Measurements from ENCODE around the gene TNF.
"Not testable (repeated sequence)": the region's sequence is repeated elsewhere in the genome, so short reads cannot be mapped to it uniquely, and the experiment has no call there.

TNF gene

DNA sequence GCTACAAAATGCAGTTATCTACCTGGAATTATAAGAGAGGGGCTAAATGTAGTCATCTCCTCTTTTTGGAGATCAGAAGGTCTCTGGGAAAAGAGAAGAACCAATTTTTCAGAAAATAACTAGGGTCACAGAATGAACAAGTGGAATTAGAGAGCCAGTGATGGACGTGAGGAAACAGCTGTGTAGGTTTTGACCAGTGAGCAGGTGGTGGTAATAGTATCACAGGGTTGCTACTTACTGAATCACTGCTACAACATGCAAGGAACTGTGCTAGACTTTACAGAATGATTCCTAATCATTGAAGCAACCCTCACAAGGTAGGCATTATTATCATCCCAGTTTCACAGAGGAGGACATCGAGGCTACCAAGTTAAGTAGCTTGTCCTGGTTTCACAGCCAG is 30.7 kb upstream of the TNF start:
- no peak for DNase-seq (ENCODE audit: low read depth in 2 of 2)

DNA sequence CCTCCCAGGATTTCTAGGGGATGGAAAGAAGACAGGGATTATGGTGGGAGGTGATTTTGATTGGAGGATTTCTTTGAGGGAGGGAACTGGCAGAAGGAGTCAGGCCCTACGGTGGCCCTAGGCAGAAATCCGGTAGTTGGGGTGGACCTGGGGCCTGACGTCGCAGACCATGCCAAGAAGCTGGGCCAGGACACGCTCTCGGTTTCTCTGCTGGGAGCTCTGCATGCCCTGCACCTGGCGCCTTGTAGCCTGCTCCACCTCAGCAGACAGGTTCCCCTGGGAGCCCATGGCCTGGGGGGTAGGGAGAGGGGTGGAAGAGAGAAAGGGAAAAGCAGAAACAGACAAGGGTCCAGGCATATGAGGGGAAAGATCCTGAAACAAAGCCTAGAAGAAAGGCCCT is 30.1 kb upstream of the TNF start:
- no peak for DNase-seq (ENCODE audit: low read depth in 2 of 2)

DNA sequence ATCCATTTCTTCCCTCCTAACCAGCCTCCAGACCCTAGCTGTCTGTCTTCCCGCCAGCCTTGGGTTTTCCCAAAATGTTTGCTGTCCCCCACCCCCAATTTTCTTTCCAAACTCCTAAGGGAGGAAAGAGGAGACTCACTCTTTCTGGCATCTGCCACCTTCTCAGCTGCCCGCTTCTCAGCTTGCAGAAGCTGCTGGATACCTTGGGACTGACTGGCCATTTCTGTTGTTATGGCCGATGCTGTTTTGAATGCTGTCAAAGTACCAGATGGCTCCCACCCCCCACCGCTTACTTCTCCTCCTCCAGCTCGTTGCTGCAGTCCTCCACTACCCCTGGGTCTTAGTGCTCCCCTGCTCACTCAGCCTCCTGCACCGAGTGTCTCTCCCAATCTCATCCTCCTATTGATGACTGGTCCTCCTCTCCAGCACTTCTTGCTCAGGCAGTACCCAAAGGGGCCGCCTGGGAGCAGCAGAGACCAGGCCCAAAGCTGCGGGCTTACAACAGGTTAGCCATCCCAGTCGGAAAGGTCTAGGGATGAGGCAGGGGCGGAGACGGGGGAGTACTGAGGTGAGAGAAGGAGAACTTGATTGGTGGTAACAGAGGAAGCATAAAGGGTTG is 28.9 kb upstream of the TNF start, which contains the start of gene ATP6V1G2:
Gene ATP6V1G2 (minus strand): TSS at position 270 of the 619 bp plus-strand sequence. CDS start 49 bp downstream, at position 221.
- peak; percentile 83 to 88 for DNase-seq (ENCODE audit: low read depth in 2 of 2)

DNA sequence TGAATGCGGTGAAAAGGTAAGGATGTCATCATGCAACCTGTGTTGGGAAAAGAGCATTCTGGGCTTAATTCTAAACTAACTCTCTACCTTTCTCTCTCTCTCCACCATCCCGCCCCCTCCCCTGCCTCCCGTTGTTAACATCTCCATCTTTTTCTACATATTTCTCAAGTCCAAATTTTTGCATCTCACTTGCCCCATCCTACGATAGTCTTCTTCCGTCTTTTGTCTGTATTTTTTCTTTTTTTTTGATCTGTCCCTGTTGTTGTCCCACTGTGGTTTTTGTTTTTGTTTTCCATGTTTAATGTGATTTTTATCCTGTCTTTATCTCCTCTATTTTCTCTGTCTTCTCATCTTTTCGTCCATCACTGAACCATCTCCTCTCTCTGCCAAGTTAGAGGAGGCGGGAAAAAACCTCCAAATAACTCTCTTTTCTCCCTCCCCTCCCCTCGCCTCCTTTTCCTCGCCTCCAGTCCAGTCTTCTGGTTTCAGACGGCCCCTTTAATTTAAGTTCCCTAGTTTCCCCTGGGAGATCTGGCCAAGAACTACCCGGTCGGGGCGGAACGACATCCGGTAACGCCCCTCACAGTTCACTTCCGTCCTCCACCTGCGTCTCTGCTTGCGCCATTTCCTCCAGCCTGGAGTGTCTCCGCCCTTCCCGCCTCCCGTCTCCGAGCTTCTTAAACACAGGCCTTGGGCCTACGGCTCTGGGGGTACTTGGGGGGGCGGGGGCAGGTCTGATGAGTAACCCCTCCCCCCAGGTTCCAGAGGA is 28.2 kb upstream of the TNF start, which contains the start of gene NFKBIL1:
Gene NFKBIL1 (plus strand): TSS at position 651 of the 769 bp plus-strand sequence. CDS start 87 bp downstream, at position 738.
- DNase-seq (ENCODE audit: low read depth in 2 of 2): peak; percentile 89 to 90

DNA sequence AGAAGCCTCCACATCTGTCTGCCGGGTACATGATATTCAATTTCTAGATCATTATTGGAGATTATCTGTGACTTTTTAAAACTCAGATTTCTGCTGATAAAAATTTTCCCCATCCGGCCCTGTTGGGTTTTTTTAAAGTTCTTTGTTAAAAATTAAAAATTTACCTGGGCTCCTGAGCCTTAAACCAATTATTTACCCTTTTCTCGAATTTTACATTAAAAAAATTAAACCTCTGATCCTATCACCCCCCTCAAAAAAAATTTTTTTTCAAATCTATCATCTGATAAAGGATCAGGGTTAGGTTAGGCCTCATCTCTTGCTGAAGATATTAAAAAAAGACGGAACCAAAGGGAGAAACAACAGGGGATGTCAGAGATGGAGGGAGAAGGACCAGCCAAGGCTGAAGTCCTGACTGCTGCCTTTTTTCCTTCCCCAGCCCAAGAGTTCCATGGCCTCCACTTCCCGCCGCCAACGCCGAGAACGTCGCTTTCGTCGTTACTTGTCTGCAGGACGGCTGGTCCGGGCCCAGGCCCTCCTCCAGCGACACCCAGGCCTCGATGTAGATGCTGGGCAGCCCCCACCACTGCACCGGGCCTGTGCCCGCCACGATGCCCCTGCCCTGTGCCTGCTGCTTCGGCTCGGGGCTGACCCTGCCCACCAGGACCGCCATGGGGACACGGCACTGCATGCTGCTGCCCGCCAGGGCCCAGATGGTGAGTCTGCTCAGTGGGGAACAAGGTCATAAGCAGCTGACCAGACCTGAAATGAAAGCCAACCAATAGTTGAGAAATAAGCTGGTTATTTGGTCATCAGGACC is 27.4 kb upstream of the TNF start:
- no peak for DNase-seq (ENCODE audit: low read depth in 2 of 2)

DNA sequence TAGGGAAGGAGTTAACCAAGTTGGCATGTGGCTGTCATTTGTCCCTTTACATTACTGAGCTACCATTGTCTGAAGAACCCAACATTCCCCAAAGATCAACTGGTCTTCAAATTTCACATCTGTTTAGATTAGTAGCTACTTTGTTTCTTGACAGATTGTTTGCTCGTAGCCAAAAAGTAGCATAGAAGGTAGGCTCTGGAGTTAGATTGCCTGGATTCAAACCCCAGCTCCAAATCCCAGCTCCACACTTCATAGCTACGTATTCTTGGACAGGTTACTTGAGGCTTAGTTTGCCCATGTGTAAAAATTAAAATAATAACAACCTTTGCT is 26.9 kb upstream of the TNF start:
- no peak for DNase-seq (ENCODE audit: low read depth in 2 of 2)

DNA sequence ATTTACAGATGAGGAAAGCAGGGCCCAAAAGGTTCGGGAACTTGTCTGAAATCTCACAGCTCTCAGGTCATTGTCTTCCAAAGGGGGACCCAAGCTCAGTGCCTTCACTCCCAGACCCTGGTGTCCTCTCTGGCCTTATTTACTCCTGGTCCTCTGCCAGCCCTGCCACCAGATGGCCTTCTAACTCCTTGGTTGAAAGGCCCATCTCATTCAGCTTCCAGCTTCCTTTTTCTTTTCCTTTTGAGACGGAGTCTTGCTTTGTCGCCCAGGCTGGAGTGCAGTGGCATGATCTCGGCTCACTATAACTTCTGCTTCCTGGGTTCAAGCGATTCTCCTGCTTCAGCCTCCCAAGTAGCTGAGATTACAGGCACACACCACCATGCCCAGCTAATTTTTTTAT is 24.0 kb upstream of the TNF start:
- not testable (repeated sequence) for DNase-seq (ENCODE audit: low read depth in 2 of 2)

DNA sequence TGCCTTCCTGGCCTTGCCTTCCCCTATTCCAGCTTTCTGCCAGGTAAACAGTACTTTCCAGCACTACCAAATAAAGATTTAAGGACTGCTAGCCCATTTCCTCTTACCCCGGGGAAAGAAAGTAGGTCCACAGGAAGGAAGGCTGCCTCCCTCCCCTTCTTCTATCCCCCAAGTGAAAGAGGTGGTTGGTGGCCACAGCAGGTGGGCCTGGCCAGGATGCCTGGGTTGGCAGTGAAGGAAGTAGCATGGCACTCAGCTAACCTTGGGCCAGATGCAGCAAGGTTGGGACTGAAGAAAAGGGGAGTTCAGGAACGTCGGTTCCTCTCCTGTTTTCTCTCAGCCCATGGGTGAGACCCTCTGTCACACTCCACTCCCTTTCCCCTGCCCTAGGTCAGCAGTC is 19.1 kb upstream of the TNF start:
- no peak for DNase-seq (ENCODE audit: low read depth in 2 of 2)

DNA sequence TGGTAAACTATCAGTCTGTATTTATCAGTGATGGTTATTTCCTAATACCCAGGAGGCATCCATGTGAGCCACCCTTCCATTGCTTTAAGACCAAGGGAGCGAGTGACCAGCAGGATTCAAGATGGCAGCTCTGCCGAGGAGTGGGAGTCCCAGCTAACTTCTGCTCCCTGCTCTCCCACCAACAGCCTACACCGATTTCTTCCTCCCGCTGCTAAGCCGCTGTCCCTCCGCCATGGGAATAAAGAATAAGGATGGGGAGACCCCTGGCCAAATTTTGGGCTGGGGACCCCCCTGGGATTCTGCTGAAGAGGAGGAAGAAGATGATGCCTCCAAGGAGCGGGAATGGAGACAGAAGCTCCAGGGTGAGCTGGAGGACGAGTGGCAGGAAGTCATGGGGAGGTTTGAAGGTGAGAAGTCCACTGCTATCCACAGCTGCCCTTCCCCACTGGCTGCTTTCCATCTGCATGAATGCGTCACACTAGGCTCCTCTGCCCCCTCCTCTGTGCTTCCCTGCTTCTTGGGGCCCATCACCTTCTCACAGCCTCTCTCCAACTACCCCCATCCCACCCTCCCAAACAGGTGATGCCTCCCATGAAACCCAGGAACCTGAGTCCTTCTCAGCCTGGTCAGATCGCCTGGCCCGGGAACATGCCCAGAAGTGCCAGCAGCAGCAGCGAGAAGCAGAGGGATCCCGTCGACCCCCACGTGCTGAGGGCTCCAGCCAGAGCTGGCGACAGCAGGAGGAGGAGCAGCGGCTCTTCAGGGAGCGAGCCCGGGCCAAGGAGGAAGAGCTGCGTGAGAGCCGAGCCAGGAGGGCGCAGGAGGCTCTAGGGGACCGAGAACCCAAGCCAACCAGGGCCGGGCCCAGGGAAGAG is 17.7 kb upstream of the TNF start:
- DNase-seq (ENCODE audit: low read depth in 2 of 2): no peak

DNA sequence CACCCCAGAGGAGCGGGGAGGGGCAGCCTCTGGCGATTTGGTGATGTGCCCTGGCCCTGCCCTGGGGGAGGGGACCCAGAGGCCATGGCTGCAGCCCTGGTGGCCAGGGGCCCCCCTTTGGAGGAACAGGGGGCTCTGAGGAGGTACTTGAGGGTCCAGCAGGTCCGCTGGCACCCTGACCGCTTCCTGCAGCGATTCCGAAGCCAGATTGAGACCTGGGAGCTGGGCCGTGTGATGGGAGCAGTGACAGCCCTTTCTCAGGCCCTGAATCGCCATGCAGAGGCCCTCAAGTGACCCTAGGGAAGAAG is 17.1 kb upstream of the TNF start:
- DNase-seq (ENCODE audit: low read depth in 2 of 2): no peak

DNA sequence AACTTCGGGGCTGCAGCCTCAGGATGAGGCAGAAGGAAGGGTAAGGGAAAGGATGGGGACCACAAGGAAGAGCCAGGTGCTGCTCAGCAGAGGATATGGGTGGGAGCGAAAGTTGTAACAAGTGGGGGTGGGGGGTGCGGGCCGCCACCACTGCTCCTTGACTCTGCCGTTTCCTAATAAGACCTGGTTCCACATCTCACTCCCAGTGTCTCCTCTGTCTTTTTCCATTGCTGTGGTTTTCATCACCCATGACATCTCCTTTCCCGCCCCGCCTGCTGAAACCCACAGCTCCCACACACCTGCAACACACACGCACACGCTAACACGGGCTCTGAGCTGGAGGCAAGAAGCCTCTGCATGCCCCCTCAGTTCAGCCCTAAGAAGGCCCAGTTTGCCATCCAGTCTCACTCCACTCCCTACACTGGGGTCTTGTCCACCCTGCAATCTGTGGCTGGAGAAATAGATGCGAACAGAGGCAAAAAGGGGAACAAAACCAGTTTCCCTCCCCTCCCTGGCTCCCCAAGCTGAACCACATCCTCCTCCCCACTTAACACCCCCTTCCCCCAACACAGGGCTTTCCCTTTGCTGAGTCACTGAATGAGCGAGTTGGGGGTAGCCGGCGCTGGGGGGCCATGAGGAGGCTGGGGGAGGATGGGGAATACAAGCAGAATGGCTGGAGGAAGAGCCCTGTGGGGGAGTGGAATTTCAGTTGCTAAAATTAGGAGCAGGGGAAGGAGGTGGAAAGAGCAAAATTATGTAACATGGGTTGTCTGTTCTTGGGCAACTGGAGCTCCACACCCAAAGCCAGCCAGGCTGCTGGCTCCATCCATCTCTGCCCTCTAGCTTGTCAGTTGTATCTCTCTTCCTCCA is 16.5 kb upstream of the TNF start:
- DNase-seq (ENCODE audit: low read depth in 2 of 2): peak in 1 of 2 donors; percentile 61

DNA sequence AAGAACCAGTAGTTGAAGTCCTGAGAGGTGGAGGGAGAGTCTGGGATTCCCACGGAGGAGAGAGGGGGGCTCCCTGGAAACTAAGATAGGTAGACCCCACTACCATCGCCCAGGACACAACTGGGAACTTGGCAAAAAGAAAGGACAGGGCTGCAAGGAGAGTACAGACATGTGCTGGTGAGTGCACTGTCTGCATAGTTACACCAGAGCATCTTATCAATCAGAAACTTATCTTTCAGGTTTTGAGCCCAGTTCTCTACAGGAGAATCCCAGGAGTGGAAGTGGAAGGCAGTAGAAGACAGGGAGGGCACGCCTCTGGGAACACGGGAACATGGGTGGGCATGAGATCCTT is 15.8 kb upstream of the TNF start:
- no peak for DNase-seq (ENCODE audit: low read depth in 2 of 2)

DNA sequence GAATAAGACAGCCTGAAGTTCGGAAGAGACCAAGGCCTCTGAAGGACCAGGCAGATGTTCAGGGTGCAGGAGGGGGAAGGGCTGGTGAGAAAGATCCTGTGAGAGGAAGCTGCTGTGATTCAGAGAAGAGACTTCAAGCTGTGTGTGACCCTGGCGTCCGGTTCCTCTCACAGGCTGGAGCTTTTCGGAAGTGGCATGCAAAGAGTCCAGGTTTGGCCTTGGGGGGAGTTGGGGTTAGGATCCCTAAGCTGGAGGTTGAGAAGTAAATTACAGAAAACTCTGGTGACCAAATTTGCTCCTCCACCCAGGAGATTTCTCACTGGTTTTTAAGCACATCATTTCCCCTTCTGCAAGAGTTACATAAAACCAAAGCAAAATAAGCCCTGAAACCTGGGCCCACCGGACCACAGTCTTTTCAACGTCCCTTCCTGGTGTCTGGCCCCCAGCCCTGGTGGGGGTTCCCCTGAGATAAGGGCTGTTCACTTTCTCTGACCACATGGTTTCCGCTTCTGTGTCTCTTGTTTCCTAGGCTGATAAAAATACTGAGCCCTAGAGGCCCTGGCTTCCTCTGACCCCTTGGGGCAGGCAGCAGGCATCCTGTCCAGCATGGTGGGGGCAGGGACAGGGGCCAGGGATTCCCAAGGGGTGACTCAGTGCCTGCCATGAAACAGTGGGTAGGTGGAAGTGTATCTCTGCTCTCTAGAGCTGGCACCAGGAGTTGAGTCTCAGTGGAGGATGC is 15.2 kb upstream of the TNF start:
- peak in 1 of 2 donors; percentile 38 for DNase-seq (ENCODE audit: low read depth in 2 of 2)

DNA sequence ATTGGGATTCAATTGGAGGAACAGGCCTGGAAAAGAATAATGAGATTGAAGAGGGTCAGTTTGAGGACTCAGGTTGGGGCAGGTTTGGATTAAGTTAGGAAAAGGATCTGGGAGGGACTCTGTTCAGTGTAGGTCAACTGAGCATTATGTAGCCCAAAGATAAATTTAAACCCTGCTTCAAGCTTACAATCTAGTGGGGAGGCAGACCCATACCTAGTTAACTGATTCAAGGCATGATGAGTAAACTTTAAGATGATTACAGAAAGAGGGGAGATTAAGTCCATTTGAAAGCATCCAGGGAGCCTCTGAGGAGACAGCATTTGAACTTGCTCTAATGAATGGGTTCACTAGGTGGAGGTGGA is 14.7 kb upstream of the TNF start:
- DNase-seq (ENCODE audit: low read depth in 2 of 2): no peak

DNA sequence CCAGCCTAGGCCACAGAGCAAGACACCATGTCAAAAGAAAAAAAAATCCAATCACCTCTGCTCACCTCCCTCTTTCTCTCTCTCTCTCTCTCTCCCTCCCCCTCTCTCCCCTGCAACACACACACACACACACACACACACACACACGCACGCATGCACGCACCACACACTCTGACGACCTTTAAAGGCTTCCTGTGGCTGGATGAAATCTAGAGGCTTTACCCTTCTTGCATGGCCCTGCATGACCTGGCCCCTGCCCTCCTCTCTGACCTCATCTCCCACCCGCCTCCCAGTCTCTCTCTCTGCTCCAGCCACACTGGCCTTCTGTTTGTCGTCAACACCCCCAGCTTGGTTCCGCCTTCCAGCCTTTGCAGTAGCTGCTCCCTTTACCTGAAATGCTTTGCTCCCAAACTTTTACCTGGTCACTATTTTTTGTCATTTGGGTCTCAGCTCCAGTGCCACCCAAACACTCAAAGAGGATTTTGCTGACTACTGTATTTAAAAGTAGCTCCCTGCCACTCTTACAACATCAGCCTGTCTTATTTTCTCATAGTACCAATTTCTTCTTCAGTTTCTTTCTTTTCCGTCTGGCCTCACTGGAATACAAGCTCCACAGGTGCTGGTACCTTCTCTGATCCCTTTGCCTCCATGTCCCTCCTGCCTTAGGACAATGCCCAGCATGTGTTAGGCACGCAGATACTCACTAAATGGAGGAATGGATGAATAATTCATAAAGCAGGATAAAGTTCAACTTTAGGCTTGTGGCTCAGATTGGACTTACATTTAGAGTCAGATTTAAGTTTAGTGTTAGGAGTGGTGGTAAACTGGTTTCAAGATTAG is 7.6 kb upstream of the TNF start:
- no peak for DNase-seq (ENCODE audit: low read depth in 2 of 2)

DNA sequence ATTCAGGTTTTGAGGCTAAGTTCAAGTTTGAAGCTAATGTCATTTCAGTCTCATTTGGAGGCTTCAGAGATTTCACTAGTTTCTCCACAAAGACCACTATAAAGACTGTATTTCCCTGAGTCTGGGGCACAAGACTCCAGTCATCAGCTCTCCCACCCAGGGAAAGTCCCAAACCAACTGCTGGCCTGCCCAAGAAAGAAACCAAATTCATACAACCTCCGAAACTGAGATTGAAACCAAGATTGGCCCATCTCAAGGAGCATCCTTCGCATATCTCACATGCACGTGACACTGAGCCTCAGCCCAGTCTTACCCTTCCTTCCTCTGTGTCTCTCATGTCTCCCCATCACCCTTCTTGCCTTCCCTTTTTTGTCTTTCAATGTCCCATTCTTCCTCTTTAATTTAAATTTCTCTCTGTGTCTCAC is 6.8 kb upstream of the TNF start:
- peak in 1 of 2 donors; percentile 69 for DNase-seq (ENCODE audit: low read depth in 2 of 2)

DNA sequence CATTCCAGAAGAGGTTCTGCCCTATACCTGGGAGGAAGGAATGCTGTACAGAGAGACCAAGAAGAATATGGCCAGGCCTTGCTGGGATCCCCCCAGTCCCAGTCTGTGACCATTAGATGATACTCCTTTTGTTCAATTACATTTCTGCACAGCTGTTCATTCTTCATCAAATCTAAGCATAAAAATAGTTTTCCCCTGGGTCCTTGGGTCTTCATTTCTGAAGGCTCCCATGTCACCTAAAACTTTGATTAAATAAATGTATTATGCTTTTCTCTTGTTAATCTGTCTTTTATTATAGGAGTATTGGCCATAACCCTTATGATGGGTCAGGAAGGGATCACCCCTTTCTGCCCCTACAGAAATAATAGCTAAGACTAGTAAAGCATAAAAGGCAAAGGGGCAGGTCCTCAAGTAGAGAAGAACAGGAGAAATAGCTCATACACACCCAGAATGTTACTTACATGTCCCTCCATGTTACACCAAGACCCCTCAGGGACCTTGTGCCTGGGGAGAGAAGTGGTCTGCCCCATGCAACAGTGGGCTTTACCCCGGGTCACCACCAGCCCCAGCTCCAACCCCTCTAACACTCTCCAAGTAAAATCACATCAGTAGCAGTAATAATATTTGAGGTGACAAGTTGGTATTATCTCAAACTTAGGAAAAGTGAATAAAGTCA is 5.4 kb upstream of the TNF start:
- DNase-seq (ENCODE audit: low read depth in 2 of 2): no peak

DNA sequence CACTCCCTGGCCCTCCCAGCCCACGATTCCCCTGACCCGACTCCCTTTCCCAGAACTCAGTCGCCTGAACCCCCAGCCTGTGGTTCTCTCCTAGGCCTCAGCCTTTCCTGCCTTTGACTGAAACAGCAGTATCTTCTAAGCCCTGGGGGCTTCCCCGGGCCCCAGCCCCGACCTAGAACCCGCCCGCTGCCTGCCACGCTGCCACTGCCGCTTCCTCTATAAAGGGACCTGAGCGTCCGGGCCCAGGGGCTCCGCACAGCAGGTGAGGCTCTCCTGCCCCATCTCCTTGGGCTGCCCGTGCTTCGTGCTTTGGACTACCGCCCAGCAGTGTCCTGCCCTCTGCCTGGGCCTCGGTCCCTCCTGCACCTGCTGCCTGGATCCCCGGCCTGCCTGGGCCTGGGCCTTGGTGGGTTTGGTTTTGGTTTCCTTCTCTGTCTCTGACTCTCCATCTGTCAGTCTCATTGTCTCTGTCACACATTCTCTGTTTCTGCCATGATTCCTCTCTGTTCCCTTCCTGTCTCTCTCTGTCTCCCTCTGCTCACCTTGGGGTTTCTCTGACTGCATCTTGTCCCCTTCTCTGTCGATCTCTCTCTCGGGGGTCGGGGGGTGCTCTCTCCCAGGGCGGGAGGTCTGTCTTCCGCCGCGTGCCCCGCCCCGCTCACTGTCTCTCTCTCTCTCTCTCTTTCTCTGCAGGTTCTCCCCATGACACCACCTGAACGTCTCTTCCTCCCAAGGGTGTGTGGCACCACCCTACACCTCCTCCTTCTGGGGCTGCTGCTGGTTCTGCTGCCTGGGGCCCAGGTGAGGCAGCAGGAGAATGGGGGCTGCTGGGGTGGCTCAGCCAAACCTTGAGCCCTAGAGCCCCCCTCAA is 3.1 kb upstream of the TNF start, which contains the start of gene LTA:
Gene LTA (plus strand): TSS at position 249 of the 871 bp plus-strand sequence. CDS start 454 bp downstream, at position 703.
- DNase-seq (ENCODE audit: low read depth in 2 of 2): peak; percentile 78
